Measurements from ENCODE around the gene PPP2R1B.

DNA sequence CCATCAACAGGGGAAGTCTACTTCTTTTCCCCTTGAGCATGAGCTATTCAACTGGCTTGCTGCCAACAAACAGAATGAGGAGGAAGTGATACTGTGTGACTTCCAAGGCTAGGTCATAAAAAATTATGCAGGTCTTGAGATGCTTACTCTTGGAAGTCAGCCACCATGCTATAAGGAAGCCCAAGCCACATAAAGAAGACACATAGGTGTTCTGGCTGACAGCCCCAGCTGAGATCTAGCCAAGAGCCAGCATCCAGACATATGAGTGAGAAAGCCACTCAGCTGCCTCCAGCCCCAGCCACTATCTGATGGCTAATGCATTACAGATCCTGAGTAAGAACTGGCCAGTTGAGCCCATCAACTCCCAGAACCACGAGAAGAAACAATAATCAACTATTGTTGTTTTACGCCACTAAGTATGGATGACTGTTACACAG lies 31.0 kb upstream of the PPP2R1B start:
- no peak for TF ChIP-seq CTCF (IDR thresholded peaks at IDR 0.05)
- TF ChIP-seq POLR2A (IDR thresholded peaks at IDR 0.05), result no peak
